ENCODE data around the gene CFAP46.
"Not testable (repeated sequence)": the region's sequence is repeated elsewhere in the genome, so short reads cannot be mapped to it uniquely, and the experiment has no call there.

CFAP46 gene

DNA sequence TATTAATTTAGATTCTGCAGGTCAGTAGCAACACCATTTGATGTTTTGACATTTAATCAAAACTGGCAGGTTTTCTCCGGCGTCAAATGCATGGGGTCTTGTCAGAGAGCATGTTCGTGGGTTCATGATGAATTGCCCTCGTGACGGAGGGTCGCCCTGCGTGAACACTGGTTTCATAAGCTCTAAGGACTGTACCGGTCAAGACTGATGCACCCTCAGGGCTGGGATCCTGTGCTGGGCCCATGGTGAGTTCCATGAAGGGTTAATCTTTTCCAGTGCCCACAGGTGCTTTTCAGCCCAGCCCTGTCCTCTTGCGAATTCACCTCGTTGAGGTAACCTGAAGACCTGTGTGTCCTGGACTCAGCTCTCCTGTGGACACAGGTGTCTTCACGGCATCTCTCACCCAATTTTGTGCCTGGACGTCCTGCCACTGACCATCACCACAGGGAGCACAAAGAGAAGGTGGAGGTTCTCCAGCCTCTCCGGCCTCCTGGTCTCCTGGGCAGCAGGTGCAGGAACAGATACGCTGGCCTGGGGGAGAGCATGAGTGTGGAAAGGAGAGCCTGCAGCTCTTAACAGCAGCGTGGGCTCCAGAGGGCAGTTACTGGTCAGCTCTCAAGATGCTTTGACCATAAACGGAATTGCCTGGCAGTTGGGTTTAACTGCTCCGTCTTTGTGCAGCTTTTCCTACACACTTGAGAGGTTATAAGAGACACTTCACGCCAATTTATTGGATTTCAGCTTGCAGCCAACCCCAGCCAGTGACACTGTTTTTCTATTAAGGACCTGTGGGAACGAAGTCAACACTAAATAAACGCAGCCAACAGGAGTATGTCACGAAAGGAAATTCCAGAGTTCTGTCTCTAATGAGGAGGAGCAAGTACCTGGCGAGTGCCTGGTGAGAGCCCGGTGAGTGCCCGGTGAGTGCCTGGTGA lies 37.4 kb upstream of the CFAP46 start:
- DNase-seq = no peak

DNA sequence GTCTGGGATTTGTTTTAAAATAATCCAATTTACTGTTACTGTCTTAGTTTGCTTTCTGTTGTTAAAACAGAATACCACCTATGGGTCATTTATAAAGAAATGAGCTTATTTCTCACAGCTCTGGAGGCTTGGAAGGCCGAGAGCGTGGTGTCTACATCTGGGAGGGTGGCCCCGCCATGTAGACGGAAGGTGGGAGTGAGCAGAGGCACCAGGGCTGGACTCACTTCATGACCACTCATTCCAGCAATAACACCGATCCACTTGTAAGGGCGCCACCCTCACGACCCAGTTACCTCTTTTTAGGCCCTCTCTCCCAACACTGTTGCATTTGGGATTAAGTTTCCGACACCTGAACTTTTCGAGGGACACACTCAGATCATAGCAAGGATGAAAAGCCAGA lies 36.2 kb upstream of the CFAP46 start:
- DNase-seq = no peak

DNA sequence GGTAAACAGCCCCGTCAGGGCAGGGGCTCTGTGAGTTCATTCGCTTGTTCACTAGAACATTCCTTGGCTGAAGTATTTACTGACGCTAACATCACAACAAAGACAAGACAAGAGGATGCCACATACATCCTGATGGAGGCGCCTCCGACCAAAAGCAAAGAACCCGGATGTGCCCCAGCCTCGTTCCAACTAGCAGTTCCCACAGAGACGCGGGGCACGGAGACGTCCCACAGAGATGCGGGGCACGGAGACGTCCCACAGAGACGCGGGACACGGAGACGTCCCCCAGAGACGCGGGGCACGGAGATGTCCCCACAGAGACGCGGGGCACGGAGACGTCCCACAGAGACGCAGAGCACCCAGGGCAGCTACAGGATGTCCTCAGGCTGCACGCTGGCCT lies 35.4 kb upstream of the CFAP46 start:
- no peak for DNase-seq

DNA sequence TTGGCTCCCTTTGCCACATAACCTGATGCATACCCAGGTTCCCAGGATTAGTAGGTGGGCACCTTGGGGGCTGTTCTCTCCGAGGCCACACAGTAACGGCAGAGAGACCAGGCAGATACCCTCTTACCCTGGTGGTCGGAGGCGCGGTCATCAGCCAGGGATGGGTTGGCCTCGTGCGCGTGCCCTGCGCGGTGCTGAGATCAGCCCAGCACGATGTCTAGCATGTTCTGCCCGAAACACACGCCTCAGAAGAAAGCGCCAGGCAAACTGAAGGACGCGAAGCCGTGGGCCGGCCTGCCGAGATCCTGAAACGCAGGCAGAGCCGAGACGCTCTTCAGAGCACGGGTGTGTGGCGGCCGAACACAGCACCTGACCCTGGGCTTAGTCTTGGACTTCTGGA lies 34.7 kb upstream of the CFAP46 start:
- no peak for DNase-seq

DNA sequence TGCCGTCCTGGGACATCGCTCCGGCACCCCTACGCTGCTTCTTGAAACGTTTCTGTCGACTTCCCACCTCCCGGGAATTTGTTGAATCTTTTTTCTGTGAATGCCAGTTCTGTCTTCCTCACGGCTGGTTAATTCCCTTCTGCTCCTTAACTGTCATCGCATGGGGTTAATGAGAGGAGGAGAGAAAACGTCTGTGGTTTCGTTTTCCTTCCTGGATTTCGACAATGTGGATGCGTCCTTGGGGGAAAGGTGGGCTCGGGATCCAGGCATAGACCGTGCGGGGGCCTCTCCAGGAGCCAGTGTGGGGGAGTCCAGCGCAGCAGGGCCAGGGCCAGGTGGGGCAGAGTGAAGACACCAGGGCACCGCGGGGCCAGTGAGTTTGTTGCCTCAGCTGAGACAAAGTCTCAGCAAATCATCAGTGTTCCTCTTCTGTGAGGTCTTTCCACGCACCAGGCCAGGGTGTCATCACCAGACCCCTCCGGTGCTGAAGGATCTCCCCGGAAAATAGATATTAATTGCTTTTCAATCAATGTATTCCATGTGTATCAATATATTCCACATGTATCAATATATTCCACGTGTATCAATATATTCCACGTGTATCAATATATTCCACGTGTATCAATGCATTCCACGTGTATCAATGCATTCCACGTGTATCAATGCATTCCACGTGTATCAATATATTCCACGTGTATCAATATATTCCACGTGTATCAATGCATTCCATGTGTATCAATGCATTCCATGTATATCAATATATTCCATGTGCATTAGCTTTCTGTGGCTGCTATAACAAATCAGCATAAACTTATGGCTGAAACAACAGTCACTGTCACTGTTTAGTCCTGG lies 33.7 kb upstream of the CFAP46 start:
- no peak for DNase-seq

DNA sequence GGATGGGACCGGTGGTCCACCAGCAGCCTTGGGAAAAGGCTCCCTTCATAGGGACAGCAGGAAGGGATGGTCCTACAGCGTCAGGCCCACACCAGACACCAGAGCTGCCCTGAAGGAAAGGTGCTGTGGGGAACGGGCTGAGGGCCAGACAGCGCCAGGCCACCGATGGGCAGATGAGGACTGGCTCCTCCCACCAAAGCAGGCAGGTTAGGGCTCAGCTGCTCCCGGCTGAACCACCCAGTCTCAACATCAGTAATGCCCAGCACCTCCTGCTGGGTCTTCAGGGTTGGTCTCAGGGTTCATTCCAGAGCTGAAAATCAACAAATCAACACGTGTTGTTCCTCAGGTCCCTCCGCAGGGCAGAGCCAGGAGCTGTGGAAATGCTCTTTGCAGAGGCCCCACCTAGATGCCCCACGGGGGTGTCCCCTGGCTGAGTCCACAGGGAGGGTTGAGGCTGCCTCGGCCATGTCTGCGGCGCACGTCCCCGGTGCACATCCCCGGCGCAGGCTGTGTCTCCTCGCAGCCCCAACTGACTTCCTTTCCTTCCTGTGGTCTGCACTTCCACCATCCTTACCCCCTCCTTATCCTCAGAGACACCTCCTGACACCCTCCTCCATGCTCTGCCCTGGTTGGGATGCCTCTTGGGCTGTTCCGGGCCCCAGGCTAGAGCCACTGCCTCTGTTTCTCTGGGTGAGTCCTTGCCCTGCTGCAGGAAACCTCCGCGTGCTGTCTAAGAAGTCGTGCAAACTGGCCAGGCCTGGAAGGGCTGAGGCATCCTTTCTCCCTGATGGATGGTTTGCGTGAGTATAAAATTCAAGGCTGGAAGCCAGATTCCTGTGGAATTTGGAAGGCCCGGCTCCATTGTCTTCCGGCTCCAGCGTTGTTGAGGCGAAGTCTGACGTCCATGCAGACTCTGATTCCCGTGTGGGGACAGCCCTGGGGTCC lies 32.8 kb upstream of the CFAP46 start:
- DNase-seq = no peak

DNA sequence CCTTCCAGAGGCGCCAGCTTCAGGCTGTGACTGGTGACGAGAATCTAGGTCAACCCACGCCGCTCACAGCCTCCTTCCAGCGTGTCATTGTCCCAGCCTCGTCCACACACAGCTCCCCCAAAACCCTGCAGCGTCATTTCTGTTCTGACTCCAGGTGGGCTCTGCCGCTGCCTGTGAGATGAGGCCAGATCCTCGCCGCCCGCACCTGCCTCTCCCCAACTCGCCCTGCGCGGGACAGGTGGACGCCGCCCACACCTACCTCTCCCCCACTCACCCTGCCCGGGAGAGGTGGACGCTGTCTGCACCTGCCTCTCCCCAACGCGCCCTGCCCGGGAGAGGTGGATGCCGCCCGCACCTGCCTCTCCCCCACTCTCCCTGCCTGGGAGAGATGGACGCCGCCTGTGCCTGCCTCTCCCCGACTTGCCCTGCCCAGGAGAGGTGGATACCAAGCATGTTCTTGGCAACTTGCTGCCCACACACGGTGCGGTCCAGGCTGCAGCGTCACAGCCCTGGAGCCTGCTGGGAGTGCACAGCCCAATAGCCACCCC lies 32.0 kb upstream of the CFAP46 start:
- DNase-seq = no peak

DNA sequence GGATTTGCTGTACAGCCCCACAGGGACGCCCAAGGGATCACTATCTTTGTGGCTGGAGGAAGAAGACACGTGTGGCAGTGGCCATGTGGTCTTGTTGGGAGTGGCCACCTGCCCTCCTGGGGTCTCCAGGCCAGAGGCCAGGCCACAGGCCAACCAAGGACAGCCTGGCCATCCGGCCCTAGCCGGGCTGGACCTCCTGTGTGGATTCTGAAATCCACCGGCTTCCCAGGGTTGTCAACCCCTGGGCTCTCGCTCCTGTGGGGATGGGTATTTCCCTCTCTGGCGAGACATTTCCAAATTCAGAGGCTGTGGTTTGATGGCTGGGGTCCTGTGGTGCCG lies 31.5 kb upstream of the CFAP46 start:
- DNase-seq = no peak

DNA sequence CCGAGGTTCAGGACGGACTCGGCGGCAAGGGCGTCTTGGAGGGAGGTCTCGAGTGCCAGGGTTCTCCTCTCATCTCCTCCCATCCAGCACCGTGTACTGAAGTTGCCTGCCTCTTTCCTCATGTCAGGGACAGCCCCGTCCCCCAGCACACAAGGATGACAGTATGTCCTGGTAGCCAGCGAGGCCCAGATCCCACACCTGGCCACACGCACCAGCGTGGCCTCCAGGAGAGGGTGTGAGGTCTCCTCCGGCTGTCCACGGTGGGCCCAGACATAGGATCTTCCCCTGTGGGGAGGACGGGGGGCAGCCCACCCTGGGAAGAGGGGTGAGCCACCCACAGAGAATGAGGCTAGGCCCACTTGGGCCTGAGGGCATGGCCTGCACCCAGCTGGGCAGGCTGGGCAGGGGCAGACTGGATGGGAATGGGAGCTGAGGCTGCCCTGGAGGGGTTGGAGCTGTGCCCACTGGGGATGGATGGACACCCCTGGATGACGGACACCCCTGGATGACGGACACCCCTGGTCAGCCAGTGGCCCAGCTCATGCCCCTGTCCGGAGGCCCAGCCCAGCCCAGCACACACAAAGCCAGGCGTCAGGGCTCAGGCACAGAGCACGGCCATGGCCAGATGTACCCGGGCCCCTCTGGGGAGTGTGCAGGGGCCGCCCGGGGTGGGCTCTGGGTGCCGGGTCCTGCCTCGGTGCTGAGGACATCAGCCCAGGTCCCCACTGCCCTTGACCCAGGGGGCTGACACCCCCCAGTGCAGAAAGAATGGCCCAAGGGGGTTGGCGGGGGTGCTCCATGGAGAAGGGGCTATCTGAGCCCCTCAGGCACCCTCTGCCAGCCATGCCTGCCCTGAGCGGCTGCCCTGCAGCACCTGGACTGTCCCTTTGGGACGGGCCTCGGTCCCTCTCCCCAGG lies 30.9 kb upstream of the CFAP46 start:
- no peak for DNase-seq

DNA sequence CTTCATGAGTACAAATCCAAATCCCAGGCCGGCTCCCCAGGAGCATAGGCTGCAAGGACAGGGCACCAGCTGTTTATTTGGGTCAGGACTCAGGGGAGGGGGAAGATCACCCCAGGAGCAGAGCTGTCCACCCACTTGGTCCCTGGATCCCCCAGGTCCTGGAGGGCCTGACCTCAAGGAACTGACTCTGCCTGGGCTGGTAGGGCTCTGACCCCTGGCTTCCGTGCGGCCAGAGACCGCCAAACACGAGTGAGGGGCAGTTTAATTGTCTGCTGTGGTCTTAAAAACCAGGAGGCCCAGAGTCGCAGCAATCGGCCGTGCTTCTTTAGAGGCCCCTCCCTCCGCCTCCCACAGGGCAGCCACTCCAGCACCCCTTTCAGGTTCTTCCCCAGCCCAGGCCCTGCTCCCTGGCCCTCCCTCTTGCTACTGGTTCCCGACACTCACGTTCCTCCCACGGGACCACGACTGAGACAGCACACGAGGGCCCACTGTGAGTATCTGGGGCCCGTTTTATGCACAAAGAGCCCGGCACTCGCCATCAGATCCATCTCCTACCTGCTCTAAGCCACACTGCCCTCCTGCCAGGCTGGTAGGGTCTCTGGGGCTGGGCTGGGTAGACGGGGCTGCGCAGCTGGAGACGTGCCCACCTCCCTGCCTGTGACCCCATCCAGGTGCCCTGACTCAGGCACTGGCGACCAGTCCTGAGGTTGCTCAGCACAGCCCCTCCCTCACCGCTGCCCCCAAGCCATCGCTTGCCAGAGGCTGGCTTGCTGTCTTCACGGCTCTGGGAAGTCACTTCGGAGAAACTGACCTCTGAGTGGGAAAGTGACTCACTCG lies 30.0 kb upstream of the CFAP46 start:
- DNase-seq = no peak

DNA sequence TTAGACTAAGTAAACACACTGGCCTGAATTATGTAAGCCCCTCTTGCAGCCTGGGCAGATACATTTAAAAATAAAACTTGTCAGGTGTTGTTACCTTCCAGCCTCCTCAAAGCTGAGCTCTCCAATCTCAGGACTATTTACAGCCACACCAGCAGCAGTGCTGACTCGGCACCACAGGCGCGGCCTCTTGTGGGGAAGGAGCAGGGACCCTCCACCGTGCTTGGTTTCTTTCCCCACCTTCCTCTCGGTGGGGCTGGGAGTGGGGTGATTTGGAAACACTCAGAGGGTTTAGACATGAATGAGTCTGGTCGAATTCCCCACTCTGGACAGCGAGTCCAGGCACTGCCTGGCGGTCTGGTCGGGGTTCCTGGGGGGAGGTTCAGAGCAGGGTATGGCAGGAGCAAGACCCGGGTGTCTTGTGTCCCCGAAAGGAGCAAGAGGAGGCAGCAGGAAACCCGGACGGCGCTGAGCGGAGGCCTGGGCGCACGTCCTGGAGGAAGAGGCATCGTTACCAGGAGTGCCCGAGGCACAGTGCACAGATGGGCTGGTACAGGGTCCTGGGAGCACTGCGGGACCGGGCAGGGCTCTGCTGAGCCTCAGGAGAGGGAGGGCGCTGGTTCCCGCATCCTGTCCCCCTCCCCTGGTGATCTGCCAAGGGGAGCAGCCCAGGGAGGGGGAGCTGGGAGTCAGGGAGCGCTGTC lies 29.2 kb upstream of the CFAP46 start:
- no peak for DNase-seq

DNA sequence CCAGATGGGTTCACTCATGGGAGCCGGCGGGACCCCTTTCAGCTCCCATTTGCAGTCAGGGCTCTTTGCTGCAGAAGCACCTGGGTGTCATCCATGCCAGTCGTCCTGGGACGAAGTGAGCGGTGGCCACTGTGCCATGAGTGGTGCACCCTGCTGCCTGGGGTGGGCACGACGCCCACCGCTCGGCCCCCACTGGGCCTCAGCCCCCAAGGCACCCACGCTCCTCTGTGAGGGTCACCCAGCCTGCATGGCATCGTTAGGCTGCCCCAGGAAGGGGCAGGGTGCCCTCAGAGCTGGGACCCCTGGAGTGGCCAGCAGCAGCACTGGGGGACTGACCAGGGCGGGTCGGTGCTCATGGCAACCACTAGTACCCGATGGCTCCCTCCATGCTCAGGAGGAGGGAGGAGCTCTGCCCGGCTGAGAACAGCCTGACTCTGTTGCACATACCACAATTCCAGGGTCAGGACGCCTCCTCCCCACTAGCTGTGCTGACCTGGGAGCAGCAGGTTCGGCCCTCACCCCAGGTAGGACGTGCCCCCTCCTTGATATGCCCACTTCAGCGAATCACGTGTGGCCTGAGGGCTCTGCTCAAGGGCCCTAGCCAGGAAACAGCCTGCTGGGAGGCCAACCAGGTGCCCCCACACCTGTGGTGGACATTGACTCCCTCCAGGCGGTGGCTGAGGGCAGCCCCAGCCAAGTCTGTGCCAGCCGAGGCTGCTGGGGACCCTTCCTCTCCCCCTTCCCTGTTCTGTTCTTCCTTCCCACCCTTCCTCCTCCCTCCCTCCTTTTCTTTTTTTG lies 28.5 kb upstream of the CFAP46 start:
- no peak for DNase-seq

DNA sequence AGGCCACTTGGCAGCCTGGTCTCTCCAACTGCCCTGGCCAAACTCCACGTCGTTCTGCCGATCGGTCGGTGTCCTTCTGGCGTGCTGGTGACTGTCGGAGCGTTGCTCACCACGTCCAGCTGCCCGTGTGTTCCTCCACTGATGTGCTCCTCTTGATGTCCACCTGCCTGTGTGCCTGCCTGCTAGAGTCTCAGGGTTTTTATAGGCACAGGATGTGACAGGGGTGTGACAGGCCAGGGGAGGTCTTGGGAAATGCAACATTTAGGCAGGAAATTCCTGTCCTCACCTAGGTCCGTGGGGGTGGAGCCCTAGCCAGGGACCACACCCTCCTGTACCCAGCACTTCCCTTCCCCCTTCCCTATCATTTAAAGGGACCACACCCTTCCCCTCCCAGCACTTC lies 25.2 kb upstream of the CFAP46 start:
- no peak for DNase-seq

DNA sequence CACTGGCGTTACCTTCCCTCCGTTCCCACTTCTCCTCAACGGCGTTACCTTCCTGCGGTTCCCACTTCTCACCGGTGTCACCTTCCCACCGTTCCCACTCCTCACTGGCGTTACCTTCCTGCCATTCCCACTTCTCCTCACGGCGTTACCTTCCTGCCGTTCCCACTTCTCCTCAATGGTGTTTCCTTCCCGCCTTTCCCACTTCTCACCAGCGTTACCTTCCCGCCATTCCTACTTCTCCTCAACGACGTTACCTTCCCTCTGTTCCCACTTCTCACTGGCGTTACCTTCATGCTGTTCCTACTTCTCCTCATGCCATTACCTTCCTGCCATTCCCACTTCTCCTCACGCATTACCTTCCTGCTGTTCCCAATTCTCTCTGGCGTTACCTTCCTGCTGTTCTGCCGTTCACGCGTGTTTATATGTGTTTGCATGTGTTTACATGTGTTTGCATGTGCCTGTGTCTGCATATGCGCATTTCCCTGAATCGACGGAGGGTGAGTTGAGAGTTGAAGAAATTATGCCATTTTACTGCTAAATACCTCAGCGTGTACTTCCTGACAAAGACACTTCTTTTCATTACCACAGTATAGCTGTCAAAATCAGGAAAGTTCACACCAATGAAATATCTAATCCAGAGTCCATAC lies 23.2 kb upstream of the CFAP46 start:
- DNase-seq = no peak

DNA sequence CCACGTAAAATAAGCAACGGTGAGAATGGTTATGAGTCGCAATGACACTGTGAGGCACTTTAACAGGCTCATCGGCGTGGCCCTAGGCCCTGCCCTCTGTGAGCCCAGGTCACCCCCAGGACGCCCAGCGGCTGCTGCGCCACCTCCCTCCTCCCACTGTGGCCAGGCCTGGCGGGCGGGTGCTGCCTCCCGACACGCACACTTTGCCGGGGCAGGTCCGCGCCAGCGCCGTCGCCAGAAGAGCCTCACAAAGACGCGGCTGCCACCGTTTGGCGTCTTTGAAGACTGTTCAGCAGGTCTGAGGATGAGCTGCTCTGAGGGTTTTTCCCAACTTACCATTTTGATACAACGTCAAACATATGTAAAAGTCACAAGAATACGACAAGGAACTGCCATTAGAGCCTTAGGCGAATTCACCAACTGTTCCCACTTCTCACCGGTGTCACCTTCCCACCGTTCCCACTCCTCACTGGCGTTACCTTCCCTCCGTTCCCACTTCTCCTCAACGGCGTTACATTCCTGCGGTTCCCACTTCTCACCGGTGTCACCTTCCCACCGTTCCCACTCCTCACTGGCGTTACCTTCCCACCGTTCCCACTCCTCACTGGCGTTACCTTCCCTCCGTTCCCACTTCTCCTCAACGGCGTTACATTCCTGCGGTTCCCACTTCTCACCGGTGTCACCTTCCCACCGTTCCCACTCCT lies 22.5 kb upstream of the CFAP46 start:
- not testable (repeated sequence) for DNase-seq

DNA sequence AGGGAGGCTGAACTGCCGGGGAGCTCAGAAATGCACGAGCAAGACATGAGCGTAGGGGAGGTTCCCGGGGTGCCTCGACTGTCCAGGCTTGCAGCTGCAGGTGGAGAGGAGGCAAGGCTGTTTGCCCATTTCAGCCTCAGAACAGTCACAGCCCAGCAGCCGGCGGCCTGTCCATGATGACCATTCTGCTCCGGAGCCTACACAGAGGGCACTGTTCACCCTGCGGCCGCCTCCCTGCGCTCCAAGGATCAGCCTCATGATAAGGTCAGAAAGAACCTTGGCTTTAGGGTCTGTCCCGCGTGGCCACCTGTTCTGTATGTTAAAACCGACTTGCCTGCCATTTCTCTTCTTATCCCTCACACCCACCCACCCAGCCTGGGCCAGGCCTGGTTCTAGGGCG lies 21.9 kb upstream of the CFAP46 start:
- DNase-seq = no peak

DNA sequence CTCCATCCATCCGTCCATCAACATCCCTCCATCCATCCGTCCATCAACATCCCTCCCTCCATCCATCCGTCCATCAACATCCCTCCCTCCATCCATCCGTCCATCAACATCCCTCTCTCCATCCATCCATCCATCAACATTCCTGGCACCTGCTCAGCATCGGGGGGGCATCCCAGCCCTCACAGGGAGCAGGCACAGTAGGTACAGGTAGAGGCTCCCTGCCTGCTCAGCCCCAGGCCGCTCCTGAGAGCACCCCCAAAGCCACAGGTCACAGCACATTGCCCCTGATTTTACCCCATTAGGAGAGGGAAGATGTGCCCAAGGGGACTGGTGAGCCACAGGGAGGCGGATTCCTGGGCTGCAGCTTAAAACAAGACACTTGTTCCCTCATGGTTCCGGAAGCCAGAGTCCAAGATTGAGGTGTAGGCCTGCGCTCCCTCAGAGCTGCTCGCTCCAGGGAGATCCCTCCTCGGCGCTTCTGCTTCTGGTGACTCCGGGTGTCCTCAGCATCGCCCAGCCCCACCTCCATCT lies 21.1 kb upstream of the CFAP46 start:
- DNase-seq = no peak
